ENCODE measurements around the gene TST. TPM values are rescaled to one million over a fixed set of nuclear protein-coding genes. Genes with fewer than 3 reads are reported as not detected.
"Not testable (repeated sequence)": the region's sequence is repeated elsewhere in the genome, so short reads cannot be mapped to it uniquely, and the experiment has no call there.

Gene TST
- total RNA-seq, 1 experiment from 2014 or later: 11.5 TPM

- DNase-seq (ENCODE audit: extremely low read depth, low read depth): no peak
Measured at GRCh38 chr22:36990457-36990856, 28.8 kb downstream of the TST start.

DNA sequence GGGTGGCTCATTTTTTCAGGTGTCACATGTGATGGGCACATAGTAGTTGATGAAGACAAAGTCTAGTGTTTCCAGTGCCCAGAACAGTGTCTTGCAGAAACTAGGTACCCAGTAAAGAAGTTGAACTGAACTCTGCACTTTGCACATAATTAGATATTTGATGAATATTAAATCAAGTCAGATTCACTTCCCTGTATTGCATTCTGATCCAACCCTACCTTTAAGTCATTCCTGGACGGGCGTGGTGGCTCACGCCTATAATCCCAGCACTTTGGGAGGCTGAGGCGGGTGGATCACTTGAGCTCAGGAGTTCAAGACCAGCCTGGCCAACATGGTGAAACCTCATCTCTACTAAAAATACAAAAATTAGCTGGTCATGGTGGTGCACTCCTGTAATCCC is 30.2 kb downstream of the TST start:
- not testable (repeated sequence) for DNase-seq (ENCODE audit: extremely low read depth, low read depth)

- no peak for DNase-seq (ENCODE audit: extremely low read depth, low read depth)
Measured at GRCh38 chr22:36988075-36988832, 31.0 kb downstream of the TST start.

GRCh38 chr22:36986242-36986821 is 32.9 kb downstream of the TST start:
- no peak for DNase-seq (ENCODE audit: extremely low read depth, low read depth)

DNA sequence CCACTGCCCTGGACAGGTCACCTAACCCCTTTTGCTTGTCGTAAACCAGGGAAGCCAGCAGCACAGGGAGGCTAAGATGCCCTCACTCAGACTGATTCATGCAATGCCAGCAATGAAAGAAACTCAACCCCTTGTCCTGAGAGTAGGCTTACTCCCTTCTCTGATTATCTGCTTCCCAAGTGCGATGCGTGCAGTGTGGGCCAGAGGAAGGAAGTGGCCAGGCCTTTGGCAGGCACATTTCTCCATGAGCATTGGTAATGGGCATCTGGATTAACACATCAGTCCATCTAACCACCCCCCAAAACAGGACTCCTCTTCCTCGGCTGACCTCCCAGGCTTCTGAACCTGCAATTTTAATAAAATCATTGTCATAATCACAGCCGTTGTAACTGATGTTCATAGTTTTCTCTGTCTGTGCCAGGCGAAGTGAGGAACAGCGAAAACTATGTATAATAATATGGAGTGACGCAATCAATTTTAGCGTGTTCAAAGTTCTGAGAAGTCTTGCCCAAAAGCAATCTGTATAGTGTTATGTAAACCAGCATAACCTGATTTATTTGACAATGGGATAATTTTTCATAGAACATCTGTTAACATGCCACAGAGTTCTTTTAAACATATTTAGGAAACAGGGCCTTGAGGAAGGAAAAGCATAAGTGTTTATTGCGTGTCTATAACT is 33.9 kb downstream of the TST start:
- DNase-seq (ENCODE audit: extremely low read depth, low read depth): no peak

- DNase-seq (ENCODE audit: extremely low read depth, low read depth): no peak
Measured at GRCh38 chr22:36982136-36982535, 37.1 kb downstream of the TST start.

GRCh38 chr22:36981247-36981775 is 37.9 kb downstream of the TST start:
- no peak for DNase-seq (ENCODE audit: extremely low read depth, low read depth)

GRCh38 chr22:36979016-36979910 is 40.0 kb downstream of the TST start:
- no peak for DNase-seq (ENCODE audit: extremely low read depth, low read depth)

DNA sequence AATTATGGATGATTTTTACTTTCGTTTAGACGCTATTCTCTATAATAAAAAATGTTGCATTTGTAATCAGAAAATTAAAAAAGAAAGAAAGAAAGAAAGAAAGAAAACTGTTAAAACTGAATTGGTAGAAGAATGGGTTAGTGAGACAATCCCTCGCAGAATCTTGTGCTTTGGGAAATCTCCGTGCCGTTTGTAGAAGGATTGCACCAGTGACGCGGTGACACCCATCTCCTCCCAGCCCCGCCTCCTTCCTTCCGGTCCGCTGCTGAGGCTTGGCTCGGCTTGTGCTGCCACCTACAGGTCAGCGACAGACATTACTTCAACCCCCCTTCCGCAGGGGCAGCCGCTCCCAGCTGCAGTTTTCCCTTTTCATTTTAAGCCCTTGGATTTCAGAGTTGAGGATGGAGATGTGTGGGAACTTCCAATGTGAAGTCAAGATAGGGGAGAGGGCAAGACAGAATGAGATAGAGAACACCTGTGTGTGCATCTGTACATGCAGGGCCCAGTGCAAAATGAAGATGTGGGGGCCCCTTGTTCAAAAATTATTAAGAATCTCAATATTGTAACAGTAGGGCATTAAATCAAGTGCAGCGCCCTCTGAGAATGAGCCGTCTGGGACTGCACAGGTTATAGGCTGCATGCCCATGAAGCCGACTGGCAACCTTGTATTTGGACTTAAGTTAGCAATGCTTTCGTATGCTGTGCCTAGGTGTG is 41.1 kb downstream of the TST start:
- DNase-seq (ENCODE audit: extremely low read depth, low read depth): peak; percentile 81

DNA sequence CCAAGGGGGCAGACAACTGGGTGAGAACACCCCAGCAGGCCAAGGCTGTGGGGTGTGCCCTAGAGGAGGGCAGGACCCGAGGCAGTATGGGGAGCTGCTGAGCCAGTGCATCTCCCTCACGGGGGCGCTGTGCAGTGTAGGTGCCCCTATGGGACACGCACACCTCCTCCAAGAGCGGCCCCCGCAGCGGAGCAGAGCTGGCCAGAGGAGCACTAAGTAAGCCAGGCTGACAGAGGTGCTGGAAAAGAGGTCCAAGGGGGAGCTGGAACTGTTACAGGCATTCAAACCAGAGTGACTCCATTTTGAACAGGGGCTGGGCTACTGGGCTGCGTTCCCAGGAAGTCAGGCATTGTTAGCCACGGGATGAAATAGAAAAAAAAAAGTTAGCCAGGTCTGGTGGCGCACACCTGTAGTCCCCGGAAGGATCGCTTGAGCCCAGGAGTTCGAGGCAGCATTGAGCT is 41.8 kb downstream of the TST start:
- peak; percentile 30 for DNase-seq (ENCODE audit: extremely low read depth, low read depth)

DNA sequence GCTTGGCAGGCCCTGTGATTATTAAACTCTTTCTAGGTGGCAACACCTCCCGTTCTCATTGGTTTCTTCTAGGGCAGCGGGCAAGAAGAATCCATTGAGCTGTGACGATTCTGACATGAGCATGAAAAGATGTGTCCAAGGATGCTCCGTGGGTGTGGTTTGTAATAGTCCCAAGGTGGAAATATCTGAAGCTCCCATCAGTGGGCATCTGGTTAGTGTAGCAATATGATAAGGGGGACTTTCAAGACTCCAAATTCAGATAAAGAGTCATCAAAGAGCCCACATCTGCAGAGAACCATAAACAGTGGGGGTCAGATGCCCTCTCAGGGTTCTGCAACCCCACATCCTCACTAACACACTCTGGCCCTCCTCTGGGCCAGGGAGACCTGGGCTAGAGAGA is 42.6 kb downstream of the TST start:
- DNase-seq (ENCODE audit: extremely low read depth, low read depth): no peak

GRCh38 chr22:36971341-36972125 is 47.7 kb downstream of the TST start:
- DNase-seq (ENCODE audit: extremely low read depth, low read depth): no peak

- no peak for DNase-seq (ENCODE audit: extremely low read depth, low read depth)
Measured at GRCh38 chr22:36968249-36968964, 50.8 kb downstream of the TST start.

DNA sequence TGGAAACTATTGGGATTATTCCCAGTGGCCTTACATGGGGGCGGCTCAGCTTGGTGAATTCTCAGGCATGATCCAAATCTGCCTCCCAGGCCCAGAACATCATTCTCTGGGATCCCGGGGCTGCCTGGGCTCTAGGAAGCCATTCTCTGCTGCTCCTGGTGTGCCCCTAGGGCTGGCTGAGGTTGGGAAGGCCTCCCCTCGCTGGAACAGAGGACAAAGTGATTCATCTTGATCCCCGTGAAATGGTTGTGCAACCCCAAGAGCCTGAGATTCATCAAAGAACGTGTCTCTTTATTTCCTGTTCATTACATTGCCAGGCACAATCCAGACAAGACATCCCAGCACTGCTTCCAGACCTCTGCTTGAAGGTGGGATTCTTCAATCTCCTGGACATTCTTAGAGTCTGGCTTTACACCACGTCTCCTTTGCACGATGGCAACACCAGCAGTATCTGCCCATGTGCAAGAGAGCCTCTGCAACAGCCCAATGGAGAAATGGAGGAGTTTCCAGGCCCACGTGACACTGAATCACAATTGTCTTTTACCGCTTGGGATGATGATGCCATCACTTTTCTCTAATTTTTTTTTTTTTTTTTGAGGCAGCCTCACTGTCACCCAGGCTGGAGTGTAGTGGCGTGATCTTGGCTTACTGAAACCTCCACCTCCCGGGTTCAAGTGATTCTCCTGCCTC is 52.3 kb downstream of the TST start:
- DNase-seq (ENCODE audit: extremely low read depth, low read depth): no peak

GRCh38 chr22:36965696-36966095 is 53.6 kb downstream of the TST start:
- no peak for DNase-seq (ENCODE audit: extremely low read depth, low read depth)

DNA sequence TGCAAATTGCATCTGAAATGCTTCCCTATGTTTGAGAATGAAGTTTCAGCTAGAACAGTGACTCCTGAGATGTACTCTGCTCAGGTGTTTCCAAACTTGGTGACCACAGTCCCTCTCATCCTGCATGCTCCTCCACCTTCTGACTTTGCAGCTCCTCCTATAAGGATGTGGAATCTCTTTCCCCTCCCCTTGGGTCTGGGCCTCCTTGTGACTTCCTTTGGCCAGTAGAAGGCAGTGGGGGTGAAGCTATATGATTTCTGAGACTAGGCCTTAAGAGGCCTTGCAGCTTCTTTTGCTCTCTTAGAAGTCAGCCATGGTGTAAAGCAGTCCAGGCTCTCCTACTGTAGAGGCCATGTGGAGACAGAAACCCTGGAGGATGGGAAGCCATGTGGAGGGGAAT is 55.1 kb downstream of the TST start:
- DNase-seq (ENCODE audit: extremely low read depth, low read depth): no peak

DNA sequence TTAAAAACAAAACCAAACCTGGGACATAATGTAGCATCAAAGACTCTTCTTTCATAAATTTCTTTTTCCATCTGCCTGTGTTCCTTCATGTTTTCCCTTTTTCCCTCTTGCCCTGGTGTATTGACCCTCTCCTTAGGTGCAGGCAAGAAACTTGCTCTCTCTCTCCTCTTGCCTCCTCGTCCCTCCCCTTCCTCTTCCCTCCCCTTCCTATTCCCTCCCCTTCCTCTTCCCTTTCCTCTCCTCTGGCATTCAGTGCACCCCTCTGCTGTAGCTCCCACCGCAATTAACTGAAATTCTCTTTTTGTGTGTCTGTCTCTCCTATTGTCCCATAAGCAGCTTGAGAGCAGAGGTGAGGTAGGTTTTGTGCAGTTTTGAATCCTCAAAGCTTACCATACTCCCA is 55.9 kb downstream of the TST start:
- DNase-seq (ENCODE audit: extremely low read depth, low read depth): no peak

- no peak for DNase-seq (ENCODE audit: extremely low read depth, low read depth)
Measured at GRCh38 chr22:36961626-36962025, 57.6 kb downstream of the TST start.

All from NCI-H460 (cell line).